ENCODE results near the gene TFB1M.

TFB1M gene

DNA sequence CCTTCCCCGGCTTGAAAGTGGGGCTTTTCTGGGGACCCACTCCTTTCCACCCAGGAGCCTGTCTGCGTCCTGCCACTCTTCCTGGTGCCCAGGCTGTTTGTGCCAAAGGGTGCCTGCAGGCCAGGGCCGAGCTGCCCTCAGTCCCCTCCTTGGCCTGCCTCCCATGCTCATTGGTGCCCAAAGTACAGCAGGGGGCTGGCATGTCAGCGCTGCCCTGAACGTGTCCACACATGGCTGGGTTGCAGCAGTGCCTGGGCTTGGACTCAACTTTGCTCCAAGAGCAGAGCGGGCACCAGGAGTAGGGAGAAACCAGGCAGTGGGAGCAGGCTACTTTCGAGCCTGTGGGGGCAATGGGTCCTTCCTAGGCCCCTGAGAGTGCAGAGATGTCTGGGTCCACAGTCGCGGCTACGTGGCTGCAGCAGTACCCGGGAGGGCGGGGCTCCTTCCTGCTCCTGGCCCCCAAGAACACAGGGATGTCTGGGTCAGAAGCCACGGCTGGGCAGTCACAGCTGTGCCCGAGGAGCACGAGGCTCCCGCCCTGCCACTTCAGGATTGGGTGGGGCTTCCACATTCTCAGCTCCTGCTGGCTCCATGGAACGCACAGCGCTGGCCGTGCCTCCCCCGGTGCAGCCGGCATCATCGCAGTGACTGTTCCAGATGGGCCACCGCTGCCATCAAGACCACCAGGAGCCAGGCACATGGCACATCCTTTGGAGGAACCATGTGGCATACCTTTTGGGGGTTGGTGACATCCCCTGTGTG, 100.5 kb downstream of the TFB1M start:
- in situ Hi-C loops (cut with MboI; ENCODE audit: low sequenced_read_pairs) = no loop called here

- in situ Hi-C loops (cut with MboI; ENCODE audit: low sequenced_read_pairs) = no loop called here
These were observed 101.5 kb downstream of the TFB1M start for GRCh38 chr6:155212616-155213380.

DNA sequence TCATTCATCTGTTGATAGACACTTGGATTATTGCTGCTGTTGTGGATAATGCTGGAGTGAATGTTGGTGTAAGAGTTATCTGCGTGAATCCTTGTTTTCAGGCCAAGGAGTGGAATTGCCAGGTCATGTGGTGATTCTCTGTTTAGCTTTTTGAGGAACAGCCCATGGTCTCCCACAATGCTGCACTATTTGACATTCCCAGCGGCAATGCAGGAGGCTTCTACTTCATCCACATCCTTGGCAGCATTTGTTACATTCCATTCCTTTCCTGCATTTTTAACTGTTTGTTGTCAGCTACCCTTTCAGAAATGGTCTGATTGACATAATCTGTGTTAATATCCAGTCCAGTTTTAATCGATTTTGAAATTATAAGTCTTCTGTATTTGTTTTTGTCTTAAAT, 102.2 kb downstream of the TFB1M start:
- in situ Hi-C loops (cut with MboI; ENCODE audit: low sequenced_read_pairs) = no loop called here

DNA sequence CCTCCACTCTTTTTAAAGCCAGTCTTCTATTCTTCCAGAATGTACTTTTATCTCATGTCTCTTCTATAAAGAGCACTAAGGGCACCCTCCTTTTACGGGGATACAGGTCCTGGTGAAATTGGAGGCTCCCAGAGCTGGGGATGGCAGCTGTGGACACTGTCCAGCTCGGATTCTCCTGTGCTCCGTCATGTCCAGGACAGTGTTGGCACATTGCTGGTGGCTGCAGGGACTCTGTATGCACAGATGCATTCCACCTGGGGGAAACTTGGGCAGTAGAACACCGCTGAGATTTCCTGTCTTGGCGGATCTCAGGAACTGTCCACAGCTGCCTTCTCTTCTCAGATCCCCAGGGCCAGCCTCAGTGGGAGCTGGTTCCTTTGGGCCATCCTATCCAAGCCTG, 107.1 kb downstream of the TFB1M start:
- in situ Hi-C loops (cut with MboI; ENCODE audit: low sequenced_read_pairs) = no loop called here
